ENCODE data around the gene METTL15.
"Not testable (repeated sequence)": the region's sequence is repeated elsewhere in the genome, so short reads cannot be mapped to it uniquely, and the experiment has no call there.

Gene METTL15

DNA sequence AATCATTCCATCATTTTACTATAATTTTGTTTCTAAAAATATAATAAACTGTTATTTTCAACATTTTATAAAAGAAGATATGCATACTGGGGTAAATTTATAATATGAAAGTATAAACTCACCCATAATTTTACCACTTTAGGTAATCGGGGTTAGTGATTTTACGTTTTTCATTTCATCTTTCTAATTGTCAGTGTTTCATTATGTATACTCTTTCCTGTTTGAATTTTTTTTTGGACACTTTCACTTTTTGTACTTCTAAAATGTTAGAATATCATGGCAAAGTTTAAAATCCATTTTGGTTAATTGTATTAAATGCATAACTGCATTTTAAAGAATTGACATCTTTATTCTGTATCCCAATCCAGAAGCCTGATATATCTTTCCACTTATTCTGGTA lies 115.8 kb downstream of the METTL15 start:
- no peak for DNase-seq

DNA sequence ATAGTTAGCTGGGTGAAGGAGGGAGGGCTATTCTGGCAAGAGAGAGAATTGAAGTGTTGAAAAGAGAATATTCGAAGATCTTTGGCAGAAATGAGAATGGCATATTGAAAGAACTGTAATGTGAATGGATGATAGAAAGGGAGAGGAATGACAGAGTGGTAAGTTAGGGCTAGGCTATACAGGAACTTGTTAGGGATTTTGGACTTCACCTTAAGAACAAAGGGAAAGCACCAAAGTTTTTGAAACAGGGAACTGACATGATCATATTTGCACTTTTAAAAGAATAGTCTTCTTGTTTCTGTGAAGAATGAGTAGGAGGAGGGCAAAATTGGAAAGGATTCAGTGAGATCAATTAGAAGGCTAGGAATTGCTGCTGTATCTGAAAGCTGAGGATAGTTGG lies 119.3 kb downstream of the METTL15 start:
- DNase-seq, result no peak

DNA sequence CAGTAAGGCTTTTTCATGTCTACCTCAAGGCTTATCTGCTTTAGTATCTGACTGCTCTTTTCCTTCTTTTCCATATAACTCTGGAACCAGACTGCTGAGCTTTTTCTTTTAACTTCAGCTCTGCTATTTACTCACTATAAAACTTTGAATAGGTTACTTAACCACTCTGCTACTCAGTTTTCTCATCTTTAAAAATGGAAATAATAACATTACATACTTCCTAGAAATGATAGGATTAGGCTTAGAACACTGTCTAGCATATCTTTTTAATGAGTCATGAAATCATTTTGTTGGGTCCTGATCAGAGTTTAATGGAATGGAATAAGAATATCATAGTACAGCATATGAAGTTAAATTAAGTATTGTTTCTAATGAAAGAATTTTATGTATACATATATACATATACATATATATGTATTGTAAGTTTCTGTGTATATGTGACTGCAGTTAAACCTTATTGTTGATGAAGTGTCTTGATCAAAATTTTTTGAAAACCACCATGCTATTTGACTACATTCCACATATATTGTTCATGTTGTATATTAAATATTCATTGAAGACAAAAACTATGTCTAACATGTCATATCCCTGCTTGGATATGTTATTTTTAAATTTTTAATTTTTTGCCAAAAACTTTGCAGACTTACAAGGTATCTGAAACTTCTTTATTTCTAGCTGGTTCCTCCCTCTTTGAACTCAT lies 120.2 kb downstream of the METTL15 start:
- DNase-seq, result no peak

DNA sequence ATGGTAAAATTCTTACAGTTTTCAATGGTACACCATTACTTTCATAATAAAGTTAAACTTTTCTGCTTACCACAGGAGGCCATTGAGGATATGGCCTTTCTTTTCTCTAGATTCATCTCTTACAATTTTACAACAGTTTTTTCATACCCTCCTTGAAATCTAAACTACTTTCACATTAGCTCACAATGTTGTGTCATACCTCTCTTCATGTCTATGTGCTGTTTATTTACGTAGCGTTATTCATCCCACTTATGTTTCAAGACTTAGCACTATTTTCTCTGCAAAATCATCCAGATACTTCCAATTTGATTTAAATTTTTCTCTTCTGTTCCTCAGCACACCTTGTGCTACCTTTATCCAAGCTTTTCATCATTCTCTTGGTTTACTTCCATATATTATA lies 123.3 kb downstream of the METTL15 start:
- DNase-seq, result no peak

DNA sequence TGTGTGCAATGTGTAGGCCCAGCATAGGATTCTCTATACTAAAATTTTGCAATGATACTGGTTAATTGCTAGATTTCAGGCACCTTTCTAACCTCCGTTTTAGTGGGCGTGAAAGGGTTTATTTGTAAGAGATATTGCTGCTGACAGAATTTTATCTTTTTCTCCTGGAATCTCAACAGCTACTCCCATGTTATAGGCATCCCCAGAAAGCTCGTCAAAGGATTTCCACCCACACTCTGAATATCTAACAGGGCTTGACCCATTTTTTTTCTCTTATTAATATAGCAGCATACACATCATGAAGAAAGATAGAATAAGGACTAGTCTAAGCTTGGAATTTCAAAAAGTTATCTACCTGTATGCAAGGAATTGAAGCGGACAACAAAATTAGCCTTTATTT lies 124.5 kb downstream of the METTL15 start:
- DNase-seq, result no peak

DNA sequence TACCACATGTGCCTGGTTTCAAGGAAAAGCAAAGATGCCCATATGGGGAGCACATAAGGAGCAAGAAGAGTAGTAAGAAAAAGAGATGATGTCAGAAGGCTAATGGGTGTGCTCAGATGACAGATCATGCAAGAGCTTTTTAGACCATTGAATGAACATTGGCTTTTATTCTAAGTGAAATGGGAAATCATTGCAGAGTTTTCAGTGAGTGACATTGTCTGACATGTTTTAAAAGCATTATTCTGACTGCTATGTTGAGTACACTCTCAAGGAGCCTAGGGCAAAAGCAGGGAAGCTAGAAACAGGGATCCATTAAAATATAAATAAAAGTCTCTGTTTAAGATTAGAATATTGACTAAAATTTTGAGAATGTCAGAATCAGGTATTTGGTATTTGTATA lies 133.6 kb downstream of the METTL15 start:
- no peak for DNase-seq

DNA sequence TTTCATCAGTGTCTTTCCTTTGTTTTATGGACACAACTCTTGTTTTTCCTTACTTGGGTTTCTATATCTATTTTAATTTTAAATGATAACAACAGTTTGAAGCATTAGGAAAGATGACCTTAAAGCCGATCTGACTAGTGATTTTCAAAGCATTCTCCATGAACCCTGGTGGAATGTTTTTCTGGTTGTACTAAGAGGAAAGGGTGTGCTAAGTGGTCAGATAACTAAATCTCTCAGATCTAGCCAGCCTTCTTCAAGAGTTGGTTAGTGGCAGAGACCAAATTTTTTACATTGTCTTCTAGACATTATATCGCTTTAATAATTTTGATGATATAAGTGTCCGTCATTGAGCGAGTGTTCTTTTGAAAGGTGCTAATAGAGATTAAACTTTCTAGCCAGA lies 134.4 kb downstream of the METTL15 start:
- no peak for DNase-seq

DNA sequence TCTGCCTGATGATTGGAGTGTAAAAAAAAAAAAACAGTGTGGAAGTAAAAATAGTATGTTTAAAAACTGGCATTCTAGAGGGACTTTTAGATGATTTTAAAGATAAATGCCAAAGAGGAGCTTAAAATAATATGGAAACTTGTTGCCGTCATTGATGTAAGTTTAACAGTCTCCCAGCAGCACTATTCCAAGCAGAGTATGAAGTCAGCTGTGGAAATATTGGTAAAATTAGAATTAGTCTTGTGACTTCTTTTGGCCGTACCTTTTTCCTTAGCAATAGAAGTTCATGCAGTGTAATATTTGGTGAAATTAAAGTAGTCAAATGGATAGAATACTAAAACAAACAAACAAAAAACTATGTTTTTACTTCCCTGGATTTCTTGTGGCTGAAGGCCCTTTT lies 134.9 kb downstream of the METTL15 start:
- DNase-seq, result no peak

DNA sequence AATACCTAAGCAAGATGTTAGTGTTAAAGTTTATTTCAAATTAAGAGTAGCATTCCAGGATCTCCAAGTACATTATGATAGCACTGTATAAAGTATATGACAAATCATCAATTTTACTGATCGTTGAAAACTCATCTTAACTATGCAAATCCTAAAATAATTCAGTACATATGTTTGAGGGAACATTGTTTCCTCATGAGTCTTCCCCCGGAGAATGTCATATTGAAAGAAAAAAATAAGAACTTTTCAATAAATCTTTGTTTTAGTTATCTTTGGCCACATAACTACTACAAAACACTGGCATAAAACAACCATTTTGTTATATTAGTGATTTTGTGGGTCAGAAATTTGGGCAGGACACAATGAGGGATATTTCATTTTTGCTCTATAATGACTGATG lies 135.4 kb downstream of the METTL15 start:
- DNase-seq, result no peak

DNA sequence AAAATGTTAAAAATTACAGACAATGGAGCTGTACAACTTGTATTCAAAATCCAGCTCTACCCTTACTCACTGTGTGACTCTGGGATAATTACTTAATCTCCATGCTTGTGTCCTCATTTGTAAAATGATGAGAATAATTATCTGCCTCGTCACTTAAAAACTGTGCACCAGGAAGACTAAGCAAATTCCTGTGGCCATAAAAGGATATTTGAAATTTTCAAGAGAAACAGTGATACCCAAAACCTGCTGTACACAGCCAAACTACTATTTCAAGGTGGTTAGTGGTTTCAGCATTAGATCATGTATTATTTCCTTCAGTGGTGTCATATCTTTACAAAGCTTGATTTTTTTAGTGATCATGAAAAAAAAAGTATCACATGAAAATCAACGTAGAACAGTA lies 136.9 kb downstream of the METTL15 start:
- DNase-seq, result no peak

DNA sequence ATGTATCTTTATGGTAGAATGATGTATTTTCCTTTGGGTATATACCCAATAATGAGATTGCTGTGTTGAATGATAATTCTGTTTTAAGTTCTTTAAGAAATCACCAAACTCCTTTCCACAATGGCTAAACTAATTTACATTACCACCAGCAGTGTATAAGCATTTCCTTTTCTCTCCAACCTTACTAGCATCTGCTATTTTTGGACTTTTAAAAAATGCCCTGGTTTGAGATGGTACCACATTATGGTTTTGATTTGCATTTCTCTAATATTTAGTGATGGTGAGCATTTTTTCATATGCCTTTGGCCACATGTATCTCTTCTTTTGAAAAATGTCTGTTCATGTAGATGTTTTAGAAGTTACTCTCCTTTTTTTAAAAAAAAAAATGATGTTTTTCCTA lies 142.0 kb downstream of the METTL15 start:
- no peak for DNase-seq

DNA sequence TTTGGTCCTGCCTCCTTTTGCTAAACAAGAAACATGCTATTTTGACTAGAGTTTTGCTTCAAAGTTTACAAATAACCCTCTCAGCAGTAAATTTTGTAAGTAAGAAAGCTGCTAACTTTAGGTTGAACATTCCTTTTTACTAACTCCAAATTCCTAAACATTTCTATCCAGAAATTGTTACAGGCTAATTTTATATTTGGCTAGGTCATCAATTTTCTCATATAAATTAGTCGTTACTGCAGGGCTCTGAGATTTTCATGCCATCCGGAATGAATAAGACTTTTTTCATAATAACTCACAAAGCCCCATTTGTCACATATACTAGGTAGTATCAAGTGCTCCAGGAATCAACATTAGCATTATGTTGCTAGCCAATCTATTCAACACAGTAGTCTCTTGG lies 143.1 kb downstream of the METTL15 start:
- DNase-seq, result no peak

DNA sequence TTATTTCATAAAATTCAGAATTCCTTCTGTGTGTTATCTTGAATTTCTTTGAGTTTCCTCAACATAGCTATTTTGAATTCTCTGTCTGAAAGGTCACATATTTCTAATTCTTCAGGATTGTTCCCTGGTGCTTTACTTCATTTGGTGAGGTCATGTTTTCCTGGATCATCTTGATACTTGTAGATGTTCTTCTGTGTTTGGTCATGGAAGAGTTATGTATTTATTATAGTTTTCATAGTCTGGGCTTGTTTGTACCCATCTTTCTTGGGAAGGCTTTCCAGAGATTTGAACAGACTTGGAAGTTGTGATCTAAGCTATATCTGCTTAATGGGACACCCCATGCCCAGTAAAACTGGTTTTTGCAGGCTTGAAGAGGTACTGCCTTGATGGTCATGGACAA lies 149.6 kb downstream of the METTL15 start:
- no peak for DNase-seq

DNA sequence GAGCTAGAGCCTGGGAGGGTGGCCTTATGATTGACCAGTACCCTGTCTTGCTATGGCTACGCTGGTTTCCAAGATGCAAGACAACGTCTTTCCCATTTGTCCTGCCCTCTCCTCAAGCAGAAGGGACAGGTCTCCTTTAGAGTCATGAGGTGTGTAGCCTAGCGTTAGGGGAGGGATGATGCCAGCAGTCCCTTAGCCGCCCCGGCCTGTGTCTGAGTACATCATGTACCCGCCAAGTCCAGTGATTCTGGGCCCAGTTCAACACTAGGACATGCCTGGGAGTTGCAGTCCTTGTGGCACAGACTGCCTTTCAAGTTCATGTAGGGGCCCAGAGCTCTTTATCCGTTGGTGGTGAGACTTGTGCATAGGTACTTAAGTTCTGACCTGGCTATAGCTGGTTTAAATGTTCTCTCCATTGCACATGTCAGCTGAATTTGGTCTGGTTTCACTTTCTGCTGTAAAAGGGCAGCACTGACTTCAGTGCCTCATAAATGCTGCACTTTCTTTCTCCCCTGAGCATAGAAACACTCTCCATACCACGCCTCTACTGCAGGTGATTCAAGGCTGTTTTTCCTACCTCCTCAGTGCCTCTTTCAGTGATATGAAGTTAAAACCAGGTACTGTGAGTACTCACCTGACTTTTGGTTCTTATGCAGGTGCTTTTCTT lies 151.1 kb downstream of the METTL15 start:
- DNase-seq, result no peak

DNA sequence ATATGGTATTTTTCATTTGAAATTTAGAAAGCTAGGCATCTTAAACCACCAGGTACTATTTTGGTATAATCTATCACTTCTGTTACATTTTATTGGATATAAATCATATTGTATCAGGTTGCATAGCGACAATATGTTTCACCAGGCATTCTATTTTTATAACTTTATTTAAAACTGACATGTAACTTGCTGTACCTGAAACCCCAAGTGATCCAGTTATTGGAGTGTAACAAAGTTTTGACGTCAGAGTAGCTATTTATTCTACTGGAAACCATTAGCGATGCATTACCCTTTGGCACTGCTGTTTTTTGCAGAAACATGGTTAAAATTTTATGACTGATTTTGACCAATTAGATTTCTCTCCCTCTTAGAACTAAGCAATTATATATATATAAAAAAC lies 160.7 kb downstream of the METTL15 start:
- no peak for DNase-seq

DNA sequence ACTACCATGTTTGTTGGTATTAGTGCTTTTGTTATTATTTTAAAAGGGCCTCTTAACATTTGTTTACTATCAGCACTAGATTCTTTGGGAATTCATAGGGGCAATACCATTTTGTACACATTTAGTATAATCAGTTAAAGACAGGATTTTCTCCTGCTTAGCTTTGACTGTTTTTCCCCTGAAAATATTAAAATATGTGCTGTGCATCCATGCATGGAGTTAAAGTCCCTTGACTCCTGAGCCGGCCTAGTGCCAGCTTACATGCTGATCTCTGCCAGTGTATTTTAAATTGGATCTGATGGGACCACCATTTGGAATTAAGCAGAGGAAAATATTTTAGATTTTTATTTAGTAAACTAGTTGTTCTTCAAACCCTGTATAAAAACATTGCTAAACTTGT lies 161.4 kb downstream of the METTL15 start:
- DNase-seq, result no peak

DNA sequence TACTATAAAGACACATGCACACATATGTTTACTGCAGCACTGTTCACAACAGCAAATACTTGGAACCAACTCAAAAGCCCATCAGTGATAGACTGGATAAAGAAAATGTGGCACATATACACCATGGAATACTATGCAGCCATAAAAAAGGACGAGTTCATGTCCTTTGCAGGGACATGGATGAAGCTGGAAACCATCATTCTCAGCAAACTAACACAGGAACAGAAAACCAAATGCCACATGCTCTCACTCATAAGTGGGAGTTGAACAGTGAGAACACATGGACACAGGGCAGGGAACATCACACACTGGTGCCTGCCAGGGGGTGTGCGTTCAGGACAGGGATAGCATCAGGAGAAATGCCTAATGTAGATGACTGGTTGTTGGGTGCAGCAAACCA lies 164.1 kb downstream of the METTL15 start:
- not testable (repeated sequence) for DNase-seq

DNA sequence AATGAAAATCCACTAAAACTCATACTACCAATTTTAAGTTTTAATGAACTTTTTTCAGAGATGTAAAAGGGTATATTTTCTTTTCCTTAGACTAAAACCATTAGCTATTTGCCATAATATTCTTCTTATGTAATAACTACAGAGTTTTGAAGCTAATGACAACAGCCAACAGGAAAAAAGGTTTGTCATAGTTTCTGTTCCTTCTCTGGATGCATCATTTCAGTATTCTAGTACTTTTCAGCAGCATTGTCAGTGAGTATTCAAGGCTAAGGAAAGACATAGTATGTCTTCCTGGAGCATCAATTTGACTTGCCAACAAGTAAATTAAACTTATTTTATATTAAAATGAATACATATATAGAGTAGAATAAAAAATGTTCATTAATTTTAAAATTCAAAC lies 166.0 kb downstream of the METTL15 start:
- DNase-seq, result no peak

DNA sequence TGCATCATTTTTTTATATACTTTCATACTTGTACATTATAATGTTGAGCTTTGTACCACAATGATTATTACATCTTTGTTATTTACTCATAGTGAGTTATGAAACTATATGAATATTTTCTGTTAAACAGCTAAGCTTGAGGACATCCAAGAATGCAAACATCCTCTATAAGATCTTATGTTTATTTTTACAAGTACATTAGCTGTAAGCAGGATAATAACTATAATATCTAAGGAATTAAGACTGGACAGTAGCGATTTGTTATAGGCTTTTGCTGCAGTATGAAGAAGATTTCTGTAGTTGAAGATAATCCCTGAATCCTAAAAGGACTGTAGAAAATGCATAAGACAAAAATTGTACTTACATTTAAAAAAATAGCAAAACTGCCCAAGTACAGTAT lies 176.0 kb downstream of the METTL15 start:
- DNase-seq, result no peak

DNA sequence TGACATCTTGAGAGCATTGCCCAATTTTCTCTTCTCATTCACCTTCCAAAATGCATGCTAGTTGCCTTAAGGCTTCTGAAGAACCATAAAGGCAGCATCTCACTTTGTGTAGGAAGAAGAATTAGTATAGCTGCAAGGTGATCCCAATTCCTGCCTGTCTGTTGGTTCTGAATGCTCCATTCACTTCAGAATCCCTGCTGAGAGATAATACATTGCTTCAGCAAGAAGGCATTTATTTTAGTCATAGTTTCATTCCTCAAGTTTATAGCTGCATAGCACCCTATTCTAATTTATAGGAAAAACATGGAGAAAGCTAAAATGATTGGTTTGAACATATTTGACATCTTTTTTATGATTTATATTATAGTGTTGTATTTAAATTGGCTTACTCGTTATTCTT lies 181.3 kb downstream of the METTL15 start:
- no peak for DNase-seq

DNA sequence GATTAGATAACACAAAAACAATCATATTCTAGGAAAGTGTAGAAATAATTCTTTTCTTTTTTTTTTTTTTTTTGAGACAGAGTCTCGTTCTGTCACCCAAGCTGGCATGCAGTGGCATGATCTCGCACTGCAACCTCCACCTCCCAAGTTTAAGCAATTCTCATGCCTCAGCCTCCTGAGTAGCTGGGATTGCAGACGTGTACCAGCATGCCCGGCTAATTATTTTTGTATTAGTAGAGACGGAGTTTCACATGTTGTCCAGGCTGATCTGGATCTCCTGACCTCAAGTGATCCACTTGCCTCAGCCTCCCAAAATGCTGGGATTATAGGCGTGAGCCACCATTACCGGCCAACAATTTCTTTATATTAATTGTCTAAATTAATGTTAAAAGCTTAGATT lies 182.8 kb downstream of the METTL15 start:
- not testable (repeated sequence) for DNase-seq

DNA sequence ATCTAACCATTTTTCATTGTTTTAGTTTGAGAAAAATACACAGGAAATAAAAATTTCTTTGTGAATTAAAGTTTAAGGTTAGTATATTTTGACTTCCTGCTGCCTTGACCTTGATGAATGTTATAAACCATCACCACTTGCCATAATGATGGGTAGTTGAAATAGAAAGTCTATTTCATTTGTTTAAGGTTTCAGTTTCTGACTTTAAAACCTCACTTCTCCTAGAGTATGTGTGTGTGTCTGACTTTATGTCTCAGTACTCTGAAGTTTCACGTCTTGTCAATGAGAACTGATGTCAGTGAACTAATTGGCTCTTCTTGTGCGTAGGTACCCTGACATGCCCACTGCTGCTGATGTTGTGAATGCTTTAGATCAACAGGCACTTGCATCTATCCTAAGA lies 188.2 kb downstream of the METTL15 start:
- DNase-seq, result no peak

DNA sequence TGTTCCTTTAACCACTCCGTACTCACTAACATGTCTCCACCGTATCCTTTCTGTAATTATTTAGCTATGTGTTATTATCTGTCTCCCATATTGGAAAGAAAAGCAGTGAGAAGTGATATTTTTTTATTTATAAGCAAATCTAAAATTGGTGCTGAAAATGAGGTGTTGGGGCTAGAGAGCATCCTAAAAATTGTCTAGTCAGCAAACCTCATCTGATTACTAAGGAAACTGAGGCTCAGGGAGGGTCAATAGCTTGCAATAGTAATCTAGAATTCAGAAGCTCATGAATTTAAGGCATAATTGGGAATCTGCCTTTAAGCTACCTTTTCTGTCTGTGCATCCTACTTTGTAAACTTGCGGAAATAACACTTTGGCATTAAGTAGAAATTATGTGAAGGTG lies 190.0 kb downstream of the METTL15 start:
- no peak for DNase-seq

DNA sequence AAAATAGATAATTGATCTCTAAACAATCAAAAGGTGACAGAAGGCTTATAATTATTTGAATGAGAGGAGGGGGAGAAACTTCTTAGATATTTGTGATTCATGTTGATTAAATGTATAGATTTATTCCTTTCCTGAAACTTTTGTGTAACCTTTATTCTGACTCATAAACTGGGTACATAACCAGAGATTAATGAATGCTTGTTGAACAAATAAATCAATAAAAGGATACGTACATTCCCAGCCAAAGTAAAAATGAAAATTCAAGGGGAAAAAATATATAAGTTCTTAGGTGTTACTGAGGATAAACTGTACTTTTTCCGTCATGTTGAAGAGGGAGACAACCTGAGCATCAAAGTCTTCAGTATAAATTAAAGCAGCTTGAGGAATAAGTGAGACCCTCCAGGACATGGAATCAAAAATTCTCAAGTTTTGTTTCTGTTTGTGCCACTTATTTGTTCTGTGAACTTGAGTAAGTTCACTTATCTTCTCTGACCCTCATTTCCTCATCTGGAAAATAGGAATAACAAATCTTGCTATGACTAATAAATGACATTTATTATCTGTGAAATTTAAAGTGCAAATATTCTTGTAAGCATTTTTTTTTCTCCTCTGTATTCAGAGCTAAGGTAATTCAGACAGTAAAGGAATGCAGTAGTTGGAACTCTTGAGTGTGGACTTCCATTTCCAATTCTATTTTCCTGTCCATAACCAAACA lies 195.4 kb downstream of the METTL15 start:
- DNase-seq, result no peak

All from activated CD4-positive, alpha-beta T cell treated with anti-CD3 and anti-CD28 coated beads, Interleukin-2, amount 50 U/mL, for 16 hours (primary cell).